H9 (cell line): ENCODE measurements around the gene RBMS3. TPM values are rescaled to one million over a fixed set of nuclear protein-coding genes. Genes with fewer than 3 reads are reported as not detected.

Experiments
- DNase-seq: peaks from one replicate; pipeline ENCODE4 v3.0.0-alpha.2; 2017
- H2AFZ ChIP-seq: one replicate; pipeline ENCODE4 v1.6.1; 2013; ENCODE audit warnings: mild to moderate bottlenecking, low read length, control low read depth, moderate library complexity
- H2AK5ac ChIP-seq: 2 replicates; pipeline ENCODE4 v1.6.1; 2013; ENCODE audit warnings: low read length, control low read depth, mixed read lengths; ENCODE audit not compliant: insufficient read length
- H2BK120ac ChIP-seq: one replicate; pipeline ENCODE4 v1.6.1; 2013; ENCODE audit warnings: low read depth, mild to moderate bottlenecking, low read length, control low read depth, inconsistent platforms; ENCODE audit not compliant: poor library complexity, severe bottlenecking
- H2BK12ac ChIP-seq: 2 replicates; pipeline ENCODE4 v1.6.1; 2013; ENCODE audit warnings: low read length, control low read depth, mixed read lengths, low read depth; ENCODE audit not compliant: insufficient read length
- H2BK15ac ChIP-seq: 2 replicates; pipeline ENCODE4 v1.6.1; 2013; ENCODE audit warnings: low read depth, low read length, control low read depth
- H2BK20ac ChIP-seq: one replicate; pipeline ENCODE4 v1.6.1; 2013; ENCODE audit warnings: low read depth, mild to moderate bottlenecking, low read length, control low read depth, inconsistent platforms; ENCODE audit not compliant: poor library complexity, severe bottlenecking
- H2BK5ac ChIP-seq: 2 replicates; pipeline ENCODE4 v1.6.1; 2013; ENCODE audit warnings: low read length, control low read depth, mixed read lengths; ENCODE audit not compliant: insufficient read length
- H3K14ac ChIP-seq: 2 replicates; pipeline ENCODE4 v1.6.1; 2013; ENCODE audit warnings: low read length, control low read depth; ENCODE audit not compliant: insufficient read depth
- H3K18ac ChIP-seq: 2 replicates; pipeline ENCODE4 v1.6.1; 2013; ENCODE audit warnings: low read depth, mild to moderate bottlenecking, mixed read lengths, low read length, control low read depth; ENCODE audit not compliant: insufficient read length
- H3K23ac ChIP-seq: 2 replicates; pipeline ENCODE4 v1.6.1; 2013; ENCODE audit warnings: low read length, control low read depth, mixed read lengths, low read depth; ENCODE audit not compliant: insufficient read length
- H3K23me2 ChIP-seq: 2 replicates; pipeline ENCODE4 v1.6.1; 2013; ENCODE audit warnings: low read depth, mild to moderate bottlenecking, mixed read lengths, low read length, control low read depth; ENCODE audit not compliant: insufficient read length, poor library complexity, severe bottlenecking
- H3K27ac ChIP-seq: 2 replicates; pipeline ENCODE4 v1.5.1; 2013; ENCODE audit warnings: low read length, control low read depth, mixed read lengths, low read depth; ENCODE audit not compliant: insufficient read length
- H3K27me3 ChIP-seq: 2 replicates; pipeline ENCODE4 v1.6.1; 2013; ENCODE audit warnings: low read length, control low read depth, inconsistent platforms; ENCODE audit not compliant: insufficient read depth
- H3K4ac ChIP-seq: 2 replicates; pipeline ENCODE4 v1.6.1; 2013; ENCODE audit warnings: low read depth, mild to moderate bottlenecking, control low read depth, inconsistent platforms, low read length, moderate library complexity
- H3K4me1 ChIP-seq: 2 replicates; pipeline ENCODE4 v1.6.1; 2013; ENCODE audit warnings: low read length, control low read depth, inconsistent platforms; ENCODE audit not compliant: insufficient read depth
- H3K4me2 ChIP-seq: 2 replicates; pipeline ENCODE4 v1.6.1; 2013; ENCODE audit warnings: low read length, control low read depth, mixed read lengths; ENCODE audit not compliant: insufficient read length, insufficient read depth
- H3K56ac ChIP-seq: 2 replicates; pipeline ENCODE4 v1.6.1; 2013; ENCODE audit warnings: low read depth, mild to moderate bottlenecking, mixed read lengths, low read length, control low read depth; ENCODE audit not compliant: insufficient read length
- H3K79me1 ChIP-seq: 2 replicates; pipeline ENCODE4 v1.6.1; 2013; ENCODE audit warnings: low read depth, mild to moderate bottlenecking, moderate library complexity, low read length, control low read depth, inconsistent platforms; ENCODE audit not compliant: insufficient read depth, poor library complexity, severe bottlenecking
- H3K79me2 ChIP-seq: 2 replicates; pipeline ENCODE4 v1.6.1; 2013; ENCODE audit warnings: low read length, control low read depth, inconsistent platforms; ENCODE audit not compliant: insufficient read depth
- H3K9ac ChIP-seq: 2 replicates; pipeline ENCODE4 v1.6.1; 2013; ENCODE audit warnings: low read length, control low read depth, mixed read lengths; ENCODE audit not compliant: insufficient read length; ENCODE audit errors: extremely low read depth
- H3K9me3 ChIP-seq: one replicate; pipeline ENCODE4 v1.6.1; 2013; ENCODE audit warnings: low read depth, low read length, inconsistent platforms; ENCODE audit not compliant: control insufficient read depth
- H3T11ph ChIP-seq: one replicate; pipeline ENCODE4 v1.6.1; 2013; ENCODE audit warnings: mild to moderate bottlenecking, low read length, control low read depth, inconsistent platforms
- H4K20me1 ChIP-seq: one replicate; pipeline ENCODE4 v1.6.1; 2013; ENCODE audit not compliant: control insufficient read depth, insufficient read length, insufficient read depth
- H4K5ac ChIP-seq: 2 replicates; pipeline ENCODE4 v1.6.1; 2013; ENCODE audit warnings: low read depth, mild to moderate bottlenecking, mixed read lengths, low read length, control low read depth; ENCODE audit not compliant: insufficient read length
- H4K8ac ChIP-seq: replicated peaks from 2 replicates; pipeline ENCODE4 v1.6.1; 2013; ENCODE audit warnings: low read length, control low read depth, mixed read lengths, low read depth; ENCODE audit not compliant: insufficient read length
- H4K91ac ChIP-seq: 2 replicates; pipeline ENCODE4 v1.6.1; 2013; ENCODE audit warnings: low read depth, mild to moderate bottlenecking, moderate library complexity, mixed read lengths, low read length, control low read depth; ENCODE audit not compliant: insufficient read length
- H3K27ac Mint-ChIP-seq, 3 experiments: 2 replicates in 2 of 3; 3 replicates in 1 of 3; pipeline ENCODE4 v1.8.0; 2020 to 2021; ENCODE audit warnings: mixed read lengths in 3 of 3, mild to moderate bottlenecking in 1 of 3, moderate library complexity in 1 of 3
- H3K27me3 Mint-ChIP-seq: 2 replicates; pipeline ENCODE4 v1.8.0; 2021; ENCODE audit warnings: low read depth, mild to moderate bottlenecking, moderate library complexity, mixed read lengths
- H3K36me3 Mint-ChIP-seq, 3 experiments: 2 replicates in 2 of 3; 3 replicates in 1 of 3; pipeline ENCODE4 v1.8.0; 2020 to 2021; ENCODE audit warnings: low read depth in 3 of 3, mixed read lengths in 3 of 3; ENCODE audit not compliant: insufficient read depth in 1 of 3
- H3K4me1 Mint-ChIP-seq, 2 experiments: 2 replicates each; pipeline ENCODE4 v1.8.0; 2020; ENCODE audit warnings: mixed read lengths in 2 of 2
- H3K4me3 Mint-ChIP-seq, 2 experiments: 2 replicates in 1 of 2; 3 replicates in 1 of 2; pipeline ENCODE4 v1.8.0; 2020 to 2021; ENCODE audit warnings: mild to moderate bottlenecking in 2 of 2, mixed read lengths in 2 of 2, moderate library complexity in 1 of 2
- H3K9me3 Mint-ChIP-seq, 2 experiments: 2 replicates in 1 of 2; 3 replicates in 1 of 2; pipeline ENCODE4 v1.8.0; 2020; ENCODE audit warnings: mild to moderate bottlenecking in 2 of 2, mixed read lengths in 2 of 2, moderate library complexity in 1 of 2
- WGBS: extraction: QIAGEN DNeasy Blood & Tissue Kit; methylation state at CpG from one replicate; pipeline ENCODE4 v1.1.7; 2013; ENCODE audit warnings: missing lambda C conversion rate, low lambda C conversion rate, mixed read lengths; ENCODE audit not compliant: insufficient read length; ENCODE audit errors: extremely low coverage; 5-methylcytosine and 5-hydroxymethylcytosine counted together
- total RNA-seq: library from RNA; stranded (reverse); gene quantifications from 2 replicates; pipeline ENCODE4 v1.2.1, GENCODE V29; 2021
- TF ChIP-seq, protein P1 (sequence below): fragments of 200-600 bp; sonication (generic); conservative IDR thresholded peaks from 3 replicates; pipeline ENCODE4 v1.8.0; 2021; ENCODE audit warnings: antibody characterized with exemption, mild to moderate bottlenecking

RBMS3 gene
- total RNA-seq, 1 experiment from 2014 or later: 8.1 TPM

DNA sequence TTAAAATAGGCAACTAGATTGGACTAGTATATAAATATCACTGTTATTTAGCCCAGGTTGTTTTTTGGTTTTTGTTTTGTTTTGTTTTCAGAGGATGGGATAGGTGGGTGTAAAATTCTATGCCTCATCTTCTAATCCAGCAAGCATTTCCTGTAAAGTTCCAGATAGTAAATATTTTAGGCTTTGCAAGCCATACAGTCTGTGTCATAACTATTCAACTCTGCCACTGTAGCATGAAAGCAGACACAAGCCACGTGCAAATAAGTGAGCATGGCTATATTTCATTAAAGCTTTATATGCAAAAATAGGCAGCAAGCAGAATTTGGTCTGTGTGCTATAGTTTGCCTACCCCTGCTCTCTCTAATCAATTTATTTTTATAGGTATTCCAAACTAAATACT, 668.3 kb downstream of the RBMS3 start:
- H3K4me1 Mint-ChIP-seq: peaks cover 0 to 5% of the 10 kb centered on the region in 2 experiments; a peak in 2 of 4 replicates
- no peak overlapping the region for H3K18ac ChIP-seq
- no peaks in the 10 kb centered on the region for H3K79me1 ChIP-seq
- H3K4me2 ChIP-seq: no peak overlapping the region
- no CpG with 5 or more reads among the region's 1 CpG for WGBS
- H2BK120ac ChIP-seq: no peak overlapping the region
- no peak overlapping the region for H2BK5ac ChIP-seq
- no peak overlapping the region for H3K4me3 Mint-ChIP-seq
- no peak overlapping the region for H2BK20ac ChIP-seq
- no peak overlapping the region for H3K27ac ChIP-seq
- H3K23me2 ChIP-seq: no peaks in the 10 kb centered on the region
- H3K14ac ChIP-seq: no peak overlapping the region
- H3K27me3 ChIP-seq: no peaks in the 10 kb centered on the region
- no peak overlapping the region for H3K23ac ChIP-seq
- H3K79me2 ChIP-seq: no peaks in the 10 kb centered on the region
- no peaks in the 10 kb centered on the region for H3K9me3 Mint-ChIP-seq
- no peak overlapping the region for H3K56ac ChIP-seq
- no peak for DNase-seq
- no peak overlapping the region for H2BK15ac ChIP-seq
- no peak overlapping the region for H2AK5ac ChIP-seq
- no peaks in the 10 kb centered on the region for H3K27me3 Mint-ChIP-seq
- H4K91ac ChIP-seq: no peak overlapping the region
- H3K27ac Mint-ChIP-seq: no peak overlapping the region
- no peaks in the 10 kb centered on the region for H3K4me1 ChIP-seq
- no peaks in the 10 kb centered on the region for H4K20me1 ChIP-seq
- no peaks in the 10 kb centered on the region for H3K36me3 Mint-ChIP-seq
- no peak overlapping the region for H3K9ac ChIP-seq
- H4K8ac ChIP-seq: no peak overlapping the region
- TF ChIP-seq, protein P1, sequence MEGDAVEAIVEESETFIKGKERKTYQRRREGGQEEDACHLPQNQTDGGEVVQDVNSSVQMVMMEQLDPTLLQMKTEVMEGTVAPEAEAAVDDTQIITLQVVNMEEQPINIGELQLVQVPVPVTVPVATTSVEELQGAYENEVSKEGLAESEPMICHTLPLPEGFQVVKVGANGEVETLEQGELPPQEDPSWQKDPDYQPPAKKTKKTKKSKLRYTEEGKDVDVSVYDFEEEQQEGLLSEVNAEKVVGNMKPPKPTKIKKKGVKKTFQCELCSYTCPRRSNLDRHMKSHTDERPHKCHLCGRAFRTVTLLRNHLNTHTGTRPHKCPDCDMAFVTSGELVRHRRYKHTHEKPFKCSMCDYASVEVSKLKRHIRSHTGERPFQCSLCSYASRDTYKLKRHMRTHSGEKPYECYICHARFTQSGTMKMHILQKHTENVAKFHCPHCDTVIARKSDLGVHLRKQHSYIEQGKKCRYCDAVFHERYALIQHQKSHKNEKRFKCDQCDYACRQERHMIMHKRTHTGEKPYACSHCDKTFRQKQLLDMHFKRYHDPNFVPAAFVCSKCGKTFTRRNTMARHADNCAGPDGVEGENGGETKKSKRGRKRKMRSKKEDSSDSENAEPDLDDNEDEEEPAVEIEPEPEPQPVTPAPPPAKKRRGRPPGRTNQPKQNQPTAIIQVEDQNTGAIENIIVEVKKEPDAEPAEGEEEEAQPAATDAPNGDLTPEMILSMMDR: no peak
- no peak overlapping the region for H4K5ac ChIP-seq
- no peak overlapping the region for H3K4ac ChIP-seq
- no peak overlapping the region for H2BK12ac ChIP-seq
- no peaks in the 10 kb centered on the region for H3K9me3 ChIP-seq
- no peak overlapping the region for H3T11ph ChIP-seq
- H2AFZ ChIP-seq: no peak overlapping the region
